RCC 7860 (cell line): ENCODE results near the gene RNF223.
"Not testable (repeated sequence)": the region's sequence is repeated elsewhere in the genome, so short reads cannot be mapped to it uniquely, and the experiment has no call there.

Experiments used
- DNase-seq: peaks from one replicate; pipeline ENCODE4 v3.0.0-alpha.2; 2015; ENCODE audit warnings: low spot score
- FAIRE-seq: peaks from 2 replicates; lab custom pipeline; 2012; peaks lifted over from hg19 to GRCh38; lab: Jason Lieb, UNC

The RNF223 gene

DNA sequence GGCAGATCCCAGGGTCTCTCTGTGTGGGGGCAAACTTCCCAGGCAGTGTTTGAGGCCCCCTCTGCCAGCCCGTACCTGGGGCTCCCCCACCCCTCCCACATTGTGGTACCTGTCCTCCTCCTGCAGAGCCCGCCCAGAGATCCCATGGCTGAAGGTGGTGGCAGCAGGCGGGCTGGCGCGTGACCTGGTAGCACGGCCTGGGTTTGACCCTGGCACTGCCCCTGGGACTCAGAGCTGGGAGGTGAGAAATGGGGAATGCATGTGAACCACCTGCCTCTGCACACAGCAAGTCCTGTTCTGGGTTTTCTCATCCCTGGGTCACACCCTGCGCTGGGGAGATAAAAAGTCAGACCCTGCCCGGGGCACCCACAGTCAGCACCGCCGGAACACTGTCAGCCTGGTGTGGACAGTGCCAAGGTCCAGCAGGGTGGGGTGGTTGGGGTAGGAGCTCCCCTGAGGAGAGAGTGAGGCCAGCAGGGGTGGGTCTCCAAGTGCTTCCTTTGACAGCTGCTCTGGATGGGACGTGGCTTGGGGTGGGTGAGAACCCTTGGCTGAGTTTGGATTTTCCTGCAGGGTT, 42.4 kb downstream of the RNF223 start:
- FAIRE-seq (no peak), DNase-seq (no peak)

DNA sequence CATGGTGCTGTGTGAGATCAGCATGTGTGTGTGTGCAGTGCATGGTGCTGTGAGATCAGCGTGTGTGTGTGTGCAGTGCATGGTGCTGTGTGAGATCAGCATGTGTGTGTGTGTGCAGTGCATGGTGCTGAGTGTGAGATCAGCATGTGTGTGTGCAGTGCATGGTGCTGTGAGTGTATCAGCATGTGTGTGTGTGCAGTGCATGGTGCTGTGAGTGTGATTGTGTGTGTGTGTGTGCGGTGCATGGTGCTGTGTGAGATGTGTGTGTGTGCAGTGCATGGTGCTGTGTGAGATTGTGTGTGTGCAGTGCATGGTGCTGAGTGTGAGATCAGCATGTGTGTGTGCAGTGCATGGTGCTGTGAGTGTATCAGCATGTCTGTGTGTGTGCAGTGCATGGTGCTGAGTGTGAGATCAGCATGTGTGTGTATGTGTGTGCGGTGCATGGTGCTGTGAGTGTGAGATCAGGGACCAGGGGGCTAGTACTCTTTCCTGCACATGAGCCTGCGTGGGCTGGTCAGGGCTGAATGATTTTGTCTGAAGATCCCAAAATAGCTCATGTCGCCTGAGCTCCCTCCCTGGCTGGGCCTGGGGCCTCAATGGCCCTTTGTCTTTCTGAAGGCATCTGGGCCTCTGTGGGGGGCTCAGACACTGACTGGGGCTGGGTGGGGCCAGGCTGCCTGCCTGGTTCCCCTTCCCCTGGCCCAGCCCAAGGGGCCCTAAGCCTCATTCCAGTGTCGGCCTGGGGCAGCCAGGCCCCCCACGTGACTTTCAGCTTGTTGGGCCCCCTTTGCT, 43.0 kb downstream of the RNF223 start:
- not testable (repeated sequence) for FAIRE-seq, DNase-seq

DNA sequence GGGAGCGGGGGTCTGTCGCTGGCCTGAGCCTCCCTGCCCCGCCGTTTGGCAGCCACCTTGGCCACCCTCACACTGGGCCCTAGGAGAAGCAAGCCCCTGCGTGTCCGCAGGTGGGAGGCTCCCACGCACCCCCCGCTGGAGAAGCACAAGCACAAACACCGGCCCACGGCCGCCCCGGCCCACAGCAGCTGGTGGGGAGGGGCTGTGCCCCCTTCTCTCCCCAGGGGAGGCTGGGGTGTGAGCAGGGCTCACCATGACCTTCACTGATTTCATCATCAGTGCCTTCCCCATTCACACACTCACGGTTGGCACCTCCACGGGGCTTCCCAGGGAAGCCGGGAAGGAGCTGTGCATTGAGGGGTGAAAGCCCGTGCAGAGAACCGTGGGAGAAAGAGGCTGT, 46.3 kb downstream of the RNF223 start:
- no peak for DNase-seq

DNA sequence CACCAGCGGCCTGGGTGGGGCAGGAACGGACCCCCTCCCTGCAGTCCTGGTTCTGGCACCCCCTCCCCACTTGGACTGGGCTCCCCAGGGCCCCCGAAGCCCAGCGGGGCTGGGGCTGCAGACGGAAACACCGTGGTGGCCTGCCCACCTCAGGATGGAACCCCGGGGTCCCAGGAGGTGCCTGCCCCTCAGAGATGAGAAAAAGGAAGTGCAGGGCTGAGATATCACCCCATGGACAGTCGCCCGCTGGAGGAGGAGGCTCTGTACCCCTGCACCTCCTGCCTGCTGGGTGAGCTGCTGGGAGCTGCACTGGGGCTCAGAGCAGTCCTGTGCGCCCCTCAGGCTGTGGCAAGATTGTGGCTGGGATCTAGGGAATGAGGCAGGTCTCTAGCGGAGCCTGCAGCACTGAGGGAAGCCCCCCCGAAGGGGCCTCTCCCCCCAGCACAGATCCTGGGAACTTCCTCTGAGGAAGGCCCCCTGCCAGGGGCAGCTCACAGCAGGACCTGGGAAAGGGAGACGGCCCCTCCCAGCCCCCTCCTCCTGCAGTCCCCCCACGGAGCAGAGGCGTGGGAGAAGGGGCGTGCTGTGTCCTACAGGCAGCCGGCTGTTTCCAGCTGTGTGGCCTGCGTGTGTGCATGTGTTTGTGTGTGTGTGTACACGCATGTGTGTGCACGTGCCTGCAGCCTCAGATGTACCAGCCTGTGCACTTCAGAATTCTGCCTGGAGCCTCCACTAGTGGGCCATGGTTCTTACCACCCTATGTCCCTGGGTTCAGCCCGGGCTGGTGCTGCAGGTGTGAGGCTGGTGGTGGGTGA, 47.3 kb downstream of the RNF223 start:
- no peak for DNase-seq
- no peak for FAIRE-seq

More for the DNA sequence above, 46.3 kb downstream of the RNF223 start:
- FAIRE-seq, result no peak

DNA sequence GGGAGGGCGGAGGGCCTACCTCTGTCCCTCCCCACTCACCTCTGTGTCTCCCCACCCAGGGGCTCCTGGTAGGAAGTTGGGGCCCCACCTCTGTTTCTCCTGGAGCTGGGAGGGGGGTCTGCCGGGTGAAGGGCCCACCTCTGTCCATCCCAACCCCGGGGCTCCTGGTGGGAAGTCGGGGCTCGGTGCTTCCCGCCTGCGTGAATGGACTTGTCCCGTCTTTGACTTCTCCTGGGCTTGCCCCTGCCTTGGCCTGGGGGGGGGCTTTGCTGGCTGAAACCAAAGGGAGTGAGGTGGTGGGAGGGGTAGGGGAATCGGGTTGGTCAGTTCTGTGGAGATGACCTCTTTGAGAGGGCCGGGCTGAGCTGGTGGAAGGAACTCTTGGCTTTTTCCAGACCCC, 48.4 kb downstream of the RNF223 start:
- FAIRE-seq, result no peak
- DNase-seq, result no peak

DNA sequence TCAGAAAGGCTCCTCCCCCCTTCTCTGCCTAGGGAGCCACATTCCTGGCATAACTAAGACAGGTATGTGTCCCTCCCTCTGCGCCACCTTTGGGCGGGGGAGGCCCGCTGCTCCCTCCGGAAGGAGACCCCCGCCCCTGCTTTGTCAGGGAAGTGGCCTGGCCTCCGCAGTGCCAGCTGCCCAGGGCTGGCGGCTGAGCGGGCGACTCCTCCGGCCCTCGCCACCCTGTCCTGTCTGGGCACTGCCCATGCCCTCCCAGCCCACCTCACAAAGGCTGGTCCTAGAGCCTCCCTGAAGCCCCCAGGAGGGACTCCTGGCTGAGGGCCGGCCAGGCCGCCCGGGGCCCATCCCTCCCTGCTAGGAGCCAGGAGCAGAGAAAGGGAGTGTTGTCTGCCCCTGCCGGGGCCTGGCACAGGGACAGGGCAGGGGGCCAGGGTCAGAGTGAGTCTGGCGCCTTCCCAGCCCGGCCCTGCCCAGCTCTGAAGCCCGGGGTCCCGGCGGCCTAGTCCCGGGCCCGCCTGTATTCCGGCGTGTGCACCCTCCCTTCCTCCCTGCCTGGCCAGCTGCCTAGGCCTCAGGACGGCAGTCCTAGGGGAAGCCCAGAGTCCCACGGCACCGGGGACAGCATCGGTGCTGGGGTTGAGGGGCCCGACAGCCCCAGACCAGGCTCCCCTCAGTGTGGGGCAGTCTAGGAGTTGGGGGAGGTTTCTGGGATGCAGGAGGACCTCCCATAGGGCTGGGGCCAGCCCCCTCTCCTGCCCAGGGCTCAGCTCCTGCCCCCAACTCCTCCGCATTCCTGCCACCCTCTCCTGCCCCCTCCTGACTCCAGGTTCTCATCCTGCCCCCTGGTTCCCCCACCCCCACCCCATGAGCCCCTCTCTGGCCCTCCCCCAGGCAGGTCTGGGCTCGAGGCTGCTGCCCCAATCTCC, 49.1 kb downstream of the RNF223 start:
- DNase-seq, result peak; percentile 90
- peak; percentile 61 for FAIRE-seq

DNA sequence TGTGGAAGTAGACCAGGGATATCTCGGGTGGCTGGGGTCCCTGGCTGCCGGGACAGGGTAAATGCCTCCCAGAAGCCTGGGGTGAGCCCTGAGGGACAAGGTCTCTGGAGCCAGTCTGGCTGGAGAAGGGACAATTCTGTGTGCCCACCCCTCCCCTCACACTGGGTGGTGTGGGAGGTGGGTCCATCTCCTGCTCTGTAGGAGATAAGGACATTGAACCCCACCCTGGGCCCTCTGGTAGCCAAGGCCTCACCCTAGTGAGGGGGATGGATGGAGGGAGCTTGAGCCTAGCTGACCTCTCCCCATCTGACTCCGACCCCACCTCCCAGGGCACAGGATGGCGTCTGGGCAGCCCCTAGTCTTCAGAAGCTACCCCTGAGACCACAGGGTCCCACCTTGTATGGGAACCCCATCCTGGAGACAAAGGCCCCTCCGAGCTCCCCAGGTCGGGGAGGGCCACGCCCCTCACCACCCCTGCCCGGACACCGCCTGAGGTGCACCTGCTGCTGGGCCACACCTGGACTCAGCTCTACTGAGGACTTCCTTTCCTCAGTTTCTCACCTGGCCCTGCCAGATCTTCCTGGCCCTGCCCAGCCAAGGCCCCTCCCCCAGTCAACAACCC, 49.8 kb downstream of the RNF223 start:
- DNase-seq (no peak), FAIRE-seq (no peak)

DNA sequence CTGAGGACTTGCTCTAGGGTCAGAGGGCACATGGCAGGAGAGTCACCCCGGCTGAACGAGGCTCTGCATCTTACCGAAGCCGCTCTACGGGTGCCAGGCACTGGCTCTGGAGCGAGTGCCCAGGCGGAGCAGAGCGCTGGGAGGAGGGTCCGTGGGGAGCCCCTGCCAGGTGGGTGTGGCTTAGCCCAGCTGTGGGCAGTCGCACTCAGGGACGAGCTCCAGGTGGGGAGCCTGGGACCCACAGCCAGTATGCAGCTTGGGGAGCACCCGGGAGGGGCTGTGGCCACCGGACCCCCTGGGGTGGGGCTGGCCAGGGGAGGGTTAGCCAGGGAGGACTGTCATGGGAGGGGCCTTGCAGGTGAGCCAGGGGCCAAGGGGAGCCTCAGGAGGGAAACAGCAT, 50.4 kb downstream of the RNF223 start:
- no peak for DNase-seq
- FAIRE-seq, result no peak

DNA sequence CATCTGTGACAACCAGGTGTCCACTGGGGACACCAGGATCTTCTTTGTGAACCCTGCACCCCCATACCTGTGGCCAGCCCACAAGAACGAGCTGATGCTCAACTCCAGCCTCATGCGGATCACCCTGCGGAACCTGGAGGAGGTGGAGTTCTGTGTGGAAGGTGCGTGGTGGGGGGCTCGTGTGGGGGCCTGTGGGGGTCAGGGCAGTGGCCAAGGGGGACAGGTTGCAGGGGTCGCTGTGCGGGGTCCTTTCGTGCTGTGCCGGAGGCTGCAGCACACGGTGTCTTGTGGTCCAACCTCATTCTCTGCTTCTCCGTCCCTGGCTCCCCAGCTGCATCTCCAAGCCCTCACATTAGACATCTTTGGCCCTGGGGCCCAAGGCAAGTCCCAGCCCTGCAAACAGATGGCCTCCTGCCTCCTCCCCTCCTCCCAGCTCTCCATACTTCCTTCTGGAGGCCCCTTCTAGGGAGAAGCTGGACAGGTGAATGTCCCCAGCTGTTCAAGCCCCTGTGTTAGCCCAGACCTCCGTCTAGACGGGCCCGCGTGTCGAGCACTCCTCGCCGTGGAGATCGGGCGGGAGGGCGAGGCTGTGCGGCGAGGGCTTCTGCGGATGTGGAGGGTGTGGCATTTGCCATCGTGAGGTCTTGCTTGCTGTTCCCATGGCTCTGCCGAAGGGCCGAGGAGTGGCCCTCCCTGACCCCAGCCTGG, 51.6 kb downstream of the RNF223 start:
- FAIRE-seq, result no peak
- no peak for DNase-seq

DNA sequence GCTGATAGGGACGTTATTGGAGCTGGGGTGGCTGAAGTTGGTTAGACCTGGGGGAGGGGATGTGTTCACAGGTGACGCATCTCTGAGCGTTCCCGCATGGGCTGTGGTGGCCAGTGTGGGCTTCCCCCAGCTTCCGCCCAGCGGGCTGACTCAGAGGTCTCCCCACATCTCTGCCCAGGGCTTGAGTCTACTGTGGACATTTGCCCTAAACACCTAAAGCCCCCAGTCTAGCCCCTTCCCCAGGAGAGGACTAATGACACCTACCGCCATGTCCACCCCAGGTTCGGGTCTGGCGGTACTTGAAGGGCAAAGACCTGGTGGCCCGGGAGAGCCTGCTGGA, 52.2 kb downstream of the RNF223 start:
- FAIRE-seq (peak; percentile 70), DNase-seq (peak; percentile 82)

DNA sequence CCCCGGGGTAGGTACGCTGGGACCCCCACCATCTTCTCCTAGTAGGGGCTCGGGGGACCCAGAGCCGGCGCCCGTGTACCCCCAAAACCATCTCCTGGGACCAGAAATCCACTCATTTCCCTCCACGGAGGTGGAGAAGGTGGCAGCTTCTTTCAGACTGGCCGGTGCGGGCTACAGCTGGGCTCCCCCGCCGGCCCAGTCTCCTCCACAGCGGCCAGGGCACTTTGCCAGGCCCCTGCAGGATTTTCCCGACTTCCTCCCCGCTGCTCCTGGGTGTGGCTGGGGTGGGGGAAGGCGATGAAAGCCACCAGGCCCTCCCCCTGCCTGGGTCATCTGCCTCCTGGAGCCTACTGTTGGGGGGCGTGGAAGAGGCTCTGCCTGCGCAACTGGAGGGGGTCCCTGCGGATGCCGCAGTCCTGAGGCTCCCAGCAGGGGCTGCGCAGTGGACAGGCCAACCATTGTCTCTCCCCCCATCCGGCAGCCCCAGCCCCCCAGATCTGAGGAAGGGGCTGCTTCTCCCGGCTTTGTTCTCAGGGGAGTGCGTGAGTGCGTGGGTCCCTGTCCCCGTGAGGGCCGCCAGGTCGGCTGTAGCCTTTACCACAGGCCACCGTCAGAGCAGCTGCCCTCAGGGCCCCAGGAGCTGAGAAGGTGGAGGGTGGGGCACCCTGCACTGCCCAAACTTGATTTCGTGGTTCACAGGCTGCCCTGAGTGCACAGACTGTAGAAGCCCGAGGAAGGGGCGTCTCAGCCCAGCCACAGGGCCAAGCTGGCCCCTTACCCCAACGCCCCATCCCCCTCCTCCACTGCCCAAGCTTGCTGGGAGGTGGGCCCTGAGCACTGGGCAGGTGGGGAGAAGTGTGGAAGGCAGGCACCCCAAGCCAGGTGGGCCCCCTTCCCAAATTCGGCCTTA, 52.8 kb downstream of the RNF223 start:
- peak; percentile 74 for FAIRE-seq
- peak; percentile 87 for DNase-seq
